Measurements from ENCODE around the gene CCL19. TPM values are rescaled to one million over a fixed set of nuclear protein-coding genes. Genes with fewer than 3 reads are reported as not detected.

Gene CCL19
- polyA plus RNA-seq, 5 donors, result 0.51 to 0.74 (median 0.67) TPM; not detected in 2

DNA sequence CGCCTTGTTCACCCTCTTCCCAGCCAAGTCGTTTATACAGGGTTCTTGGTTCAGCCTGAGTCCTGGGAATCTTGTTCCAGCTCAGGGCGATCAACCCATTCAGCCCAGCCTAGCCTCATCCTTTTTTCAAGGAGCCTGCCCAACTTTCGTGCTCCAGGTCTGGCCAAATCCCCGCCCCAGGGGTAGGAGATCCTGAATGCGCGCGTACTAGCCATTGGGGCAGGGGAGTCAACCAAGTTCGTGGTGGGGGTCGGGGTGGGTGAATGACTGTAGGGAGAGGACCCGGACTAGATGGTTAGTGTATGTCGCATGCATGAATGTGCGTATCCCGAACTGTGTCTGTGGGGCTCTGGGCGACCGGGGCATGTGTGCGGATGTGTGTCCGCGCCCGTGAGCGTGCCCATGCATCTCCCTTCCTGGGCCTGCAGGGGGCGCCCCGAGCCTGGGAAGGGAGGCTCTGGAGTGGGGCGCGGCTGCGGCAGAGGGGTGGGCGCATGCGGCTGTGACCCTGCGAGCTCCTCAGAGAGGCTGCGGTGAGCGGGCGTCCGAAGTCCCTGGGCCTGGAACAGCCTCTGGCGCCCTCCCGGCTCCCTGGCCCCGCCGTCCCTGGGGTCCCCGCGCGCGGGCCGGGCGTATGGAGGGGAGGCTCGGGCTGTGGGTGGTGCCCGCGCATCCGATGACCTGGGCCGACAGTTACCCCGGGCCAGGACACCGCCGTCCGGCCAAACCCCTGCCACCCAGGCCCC is 10.1 kb upstream of the CCL19 start:
- peak; percentile 59 to 60 for DNase-seq

DNA sequence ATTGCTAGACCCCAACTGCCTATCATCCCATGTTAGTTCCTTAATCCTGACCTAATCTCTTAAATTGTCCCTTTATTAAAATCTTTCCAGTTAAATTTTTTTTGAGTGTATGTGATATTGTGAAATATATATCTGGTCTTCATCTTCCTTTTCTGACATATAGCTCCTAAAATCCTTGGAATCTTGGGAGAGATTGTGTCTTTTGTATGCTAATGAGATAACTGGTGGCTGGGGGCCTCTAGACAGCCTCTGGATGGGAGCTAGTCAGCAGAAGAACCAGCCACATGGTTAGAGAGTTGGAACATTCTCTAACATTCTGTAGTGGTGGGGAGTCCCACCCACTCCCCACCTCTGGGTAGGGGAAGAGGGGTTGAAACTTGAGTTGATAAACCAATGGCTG is 3.7 kb upstream of the CCL19 start:
- no peak for DNase-seq

DNA sequence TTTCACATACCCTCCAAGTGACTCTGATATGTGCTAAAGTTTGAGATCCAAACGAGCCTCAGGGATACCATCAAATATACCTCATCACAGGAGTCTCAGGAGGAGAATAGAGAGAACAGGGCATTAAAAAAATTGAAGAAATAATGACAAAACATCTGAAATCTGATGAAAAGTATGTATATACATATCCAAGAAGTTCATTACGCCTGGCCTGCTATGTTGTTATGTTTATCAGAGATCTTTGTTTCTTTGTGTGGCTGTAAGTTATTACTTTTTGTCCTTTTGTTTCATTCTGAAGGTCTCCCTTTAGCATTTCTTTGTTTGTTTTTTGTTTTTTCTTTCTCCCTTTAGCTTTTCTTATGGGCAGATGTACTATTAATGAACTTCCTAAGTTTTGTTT is 2.5 kb upstream of the CCL19 start:
- no peak for DNase-seq

DNA sequence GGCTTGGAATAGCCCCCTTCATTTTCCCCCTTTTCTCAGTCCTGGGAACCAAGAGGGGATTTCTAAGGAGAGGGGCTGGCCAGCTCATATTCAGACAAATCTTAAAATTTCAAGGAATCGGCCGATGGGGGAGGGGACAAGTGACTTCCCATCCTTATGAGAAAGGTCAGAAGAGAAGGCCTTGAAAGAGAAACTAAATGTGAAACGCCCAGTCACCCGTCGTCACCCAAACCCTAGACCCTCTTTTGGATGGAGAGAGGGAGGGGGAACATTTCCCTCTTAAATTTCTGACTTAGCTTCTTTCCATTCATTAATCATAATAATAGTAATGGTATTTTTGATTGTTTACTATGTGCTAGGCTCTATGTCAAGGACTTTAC is 850 bp upstream of the CCL19 start:
- DNase-seq, result no peak

DNA sequence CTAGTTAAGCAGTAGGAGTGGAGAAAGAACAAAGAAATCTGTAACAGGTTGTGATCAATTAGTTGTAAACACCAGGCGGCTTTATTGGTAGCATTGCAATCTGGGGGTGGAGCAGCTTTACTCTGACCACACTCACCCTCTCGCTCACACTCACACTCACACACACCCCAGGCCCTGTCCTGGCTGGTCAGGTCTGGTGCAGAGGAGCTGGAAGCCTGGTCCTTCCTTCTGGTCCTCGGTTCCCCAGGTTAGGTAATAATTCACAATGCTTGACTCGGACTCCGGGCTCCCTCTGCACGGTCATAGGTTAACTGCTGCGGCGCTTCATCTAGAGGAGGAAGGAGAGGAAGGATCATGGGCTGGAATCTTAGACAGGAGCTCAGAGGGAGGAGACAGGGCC is 1.6 kb downstream of the CCL19 start:
- DNase-seq, result no peak

DNA sequence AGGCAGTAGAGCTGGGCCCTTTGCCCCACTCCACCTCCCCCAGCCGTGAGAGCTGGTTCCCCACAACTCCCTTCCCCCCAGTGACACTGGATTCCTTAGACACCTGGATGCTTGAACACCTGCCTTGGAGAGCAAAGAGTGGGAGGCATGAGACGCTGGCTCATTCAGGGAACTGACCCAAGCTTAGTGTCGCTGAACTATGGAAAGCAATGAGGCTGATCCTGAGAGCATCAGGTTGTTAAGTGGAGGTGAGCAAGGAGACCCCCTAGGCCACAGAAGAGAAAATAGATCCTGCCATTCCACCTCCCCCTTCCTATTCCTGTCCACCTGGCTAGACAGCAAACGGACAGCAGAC is 2.0 kb downstream of the CCL19 start:
- DNase-seq, result no peak

DNA sequence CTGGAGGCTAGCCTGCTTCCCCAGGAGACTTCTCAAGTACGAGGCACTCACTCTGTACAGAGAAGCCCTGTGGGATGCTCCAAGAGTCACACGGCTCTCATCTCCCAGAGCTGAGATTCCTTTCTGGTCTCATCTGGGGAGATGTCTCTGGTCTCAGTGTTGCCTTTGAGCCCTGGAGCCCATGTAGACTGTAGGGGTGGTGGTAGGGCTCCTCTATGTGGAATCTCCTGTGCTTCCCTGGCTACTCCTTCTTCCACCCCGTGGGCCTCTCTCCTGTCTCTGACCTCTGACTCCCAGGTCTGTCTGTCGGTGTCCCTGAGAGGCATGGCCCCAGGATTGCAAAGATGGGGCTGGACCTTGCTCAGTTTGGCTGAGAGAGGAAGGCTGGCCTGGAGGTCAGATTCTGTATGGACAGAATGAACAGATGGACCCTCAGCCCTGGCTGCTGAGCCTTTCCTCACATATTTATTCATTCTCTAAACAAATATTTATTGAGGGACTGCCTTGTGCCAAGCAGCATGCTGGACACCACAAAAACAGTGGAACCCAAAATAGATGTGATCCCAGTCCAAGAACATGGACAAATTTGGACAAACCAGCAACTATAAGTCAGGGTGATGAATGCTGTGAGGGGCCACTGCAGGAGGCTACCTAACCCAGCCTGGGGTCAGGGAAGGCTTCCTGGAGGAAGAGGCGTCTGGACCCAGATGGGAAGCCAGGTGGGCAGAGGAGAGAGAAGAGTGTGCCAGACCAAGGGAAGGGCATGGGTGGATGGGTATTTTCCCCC is 2.6 kb downstream of the CCL19 start:
- DNase-seq, result no peak

DNA sequence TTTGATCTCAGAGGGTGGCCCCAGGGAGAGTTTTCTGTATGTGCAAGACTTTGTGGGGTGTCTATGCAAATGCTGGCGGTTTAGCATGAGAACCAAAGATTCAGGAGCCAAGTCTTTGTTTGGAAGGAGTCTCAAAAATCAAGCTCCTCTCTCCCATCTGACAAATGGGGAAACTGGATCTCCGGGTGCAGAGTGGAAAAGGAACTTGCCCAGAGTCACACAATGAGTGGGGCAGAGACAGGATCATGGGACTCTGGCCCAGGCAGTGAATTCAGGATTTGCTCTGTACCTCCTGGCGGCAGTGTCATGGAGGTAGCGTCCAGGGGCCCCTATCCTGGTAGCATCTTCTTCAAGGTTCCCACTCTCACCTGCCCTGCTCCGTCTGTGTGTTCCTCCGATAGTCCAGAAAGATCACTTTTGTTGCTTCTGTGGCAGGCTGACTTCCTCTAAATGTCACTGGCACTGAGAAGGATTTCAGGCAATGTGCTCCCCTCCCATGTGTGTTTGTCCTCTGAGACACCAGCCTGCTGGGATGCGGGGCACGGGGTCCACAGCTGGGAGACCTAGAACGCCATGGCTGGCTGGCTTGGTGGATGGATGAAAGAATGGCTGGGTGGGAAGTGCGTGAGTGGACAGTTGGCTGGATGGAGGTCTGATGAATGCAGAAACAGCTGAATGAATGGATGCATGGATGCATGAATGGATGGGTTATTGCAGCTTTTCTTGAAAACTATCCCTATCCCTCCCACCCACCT is 3.6 kb downstream of the CCL19 start:
- no peak for DNase-seq

DNA sequence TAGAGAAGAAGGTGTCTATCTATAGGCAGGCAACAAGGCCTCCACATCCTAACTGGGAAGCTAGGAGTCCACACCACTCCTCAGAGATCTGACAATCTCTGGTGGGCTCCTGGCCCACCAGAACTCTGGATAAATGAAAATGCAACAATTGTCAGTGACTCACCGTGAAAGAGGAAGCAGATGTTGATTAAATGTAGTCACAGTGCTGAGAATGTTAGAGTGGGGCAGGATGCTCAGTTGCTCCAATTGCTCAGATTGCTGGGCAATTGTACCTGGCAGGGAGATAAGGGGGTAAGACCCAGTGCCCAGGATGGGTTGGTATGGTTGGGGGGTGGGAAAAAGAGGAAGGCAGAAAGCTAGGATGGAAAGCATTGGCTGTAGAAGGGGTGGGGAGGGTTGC is 4.3 kb downstream of the CCL19 start:
- no peak for DNase-seq

DNA sequence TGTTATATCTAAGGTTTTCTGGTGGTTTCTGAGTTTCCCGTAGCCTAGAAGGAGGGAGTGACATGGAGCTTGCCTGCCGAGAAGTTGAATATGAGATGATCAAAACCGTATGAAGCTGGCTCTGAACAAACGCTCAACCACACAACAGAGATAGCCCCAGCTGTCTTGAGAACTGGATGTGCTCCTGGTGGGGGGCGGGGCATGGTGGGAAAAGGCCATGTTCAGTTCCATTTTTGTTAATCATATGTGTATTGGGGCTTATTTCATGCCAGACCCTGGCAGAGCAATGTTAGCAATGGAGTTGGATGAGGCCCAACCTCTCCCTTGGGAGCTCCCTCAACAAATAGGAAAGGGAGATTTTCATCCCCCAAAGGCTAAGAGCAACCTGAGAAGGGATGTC is 4.8 kb downstream of the CCL19 start:
- no peak for DNase-seq

DNA sequence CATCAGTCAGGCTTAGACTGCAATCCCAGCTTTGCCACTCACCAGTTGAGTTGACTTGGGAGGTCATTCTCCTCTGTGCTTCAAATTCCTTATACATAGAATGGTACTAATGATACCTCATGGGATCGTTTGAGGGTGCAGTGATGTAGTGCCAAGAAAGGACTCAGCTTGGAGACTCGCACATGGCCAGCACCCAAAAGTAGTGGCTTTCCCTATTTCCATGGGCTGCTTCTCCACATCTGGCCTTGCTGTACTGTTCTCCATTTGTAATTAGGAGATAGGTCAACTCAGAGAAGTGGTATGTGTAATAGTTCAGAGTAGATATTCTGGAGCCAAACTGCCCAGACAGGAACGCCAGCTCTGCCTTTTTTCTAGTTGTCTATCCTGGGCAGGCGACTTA is 5.5 kb downstream of the CCL19 start:
- DNase-seq, result no peak

DNA sequence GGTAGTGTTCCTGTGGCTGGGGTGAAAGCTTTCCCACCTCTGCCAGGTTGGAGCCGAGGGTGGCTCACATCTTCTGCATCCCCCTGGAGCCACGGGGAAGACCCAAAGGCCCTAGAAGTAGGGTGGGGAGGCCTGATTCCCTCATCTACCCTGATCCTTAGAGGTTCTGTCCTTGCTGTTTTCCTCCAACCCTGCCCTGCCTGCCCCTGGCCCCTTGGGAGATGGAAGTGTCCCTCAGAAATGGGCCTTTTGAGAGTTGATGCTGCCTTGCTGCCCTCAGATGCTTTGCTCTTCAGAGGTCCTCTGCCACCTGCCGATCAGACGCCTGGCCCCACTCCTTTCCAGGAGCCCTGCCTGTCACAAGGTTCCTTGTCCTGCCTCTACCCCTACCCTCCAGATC is 6.3 kb downstream of the CCL19 start:
- no peak for DNase-seq

DNA sequence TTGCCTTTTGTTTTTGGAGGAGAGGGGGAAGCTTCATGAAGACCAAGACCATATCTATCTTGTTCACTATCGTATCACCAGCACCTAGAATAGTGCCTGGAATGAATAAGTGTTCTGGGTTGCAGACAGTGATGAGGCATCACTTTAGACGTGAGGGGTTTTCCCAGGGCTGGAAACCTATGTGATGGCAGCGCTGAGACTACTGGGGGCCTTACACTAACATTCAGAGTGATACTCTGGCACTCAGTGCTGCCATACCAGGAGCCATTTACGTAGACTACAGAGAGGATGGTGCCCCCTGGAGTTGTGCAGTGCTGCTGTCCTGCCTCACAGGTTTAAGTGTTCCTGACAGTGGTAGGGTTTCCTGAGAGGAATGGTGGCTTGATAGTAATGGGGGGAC is 6.9 kb downstream of the CCL19 start:
- no peak for DNase-seq

DNA sequence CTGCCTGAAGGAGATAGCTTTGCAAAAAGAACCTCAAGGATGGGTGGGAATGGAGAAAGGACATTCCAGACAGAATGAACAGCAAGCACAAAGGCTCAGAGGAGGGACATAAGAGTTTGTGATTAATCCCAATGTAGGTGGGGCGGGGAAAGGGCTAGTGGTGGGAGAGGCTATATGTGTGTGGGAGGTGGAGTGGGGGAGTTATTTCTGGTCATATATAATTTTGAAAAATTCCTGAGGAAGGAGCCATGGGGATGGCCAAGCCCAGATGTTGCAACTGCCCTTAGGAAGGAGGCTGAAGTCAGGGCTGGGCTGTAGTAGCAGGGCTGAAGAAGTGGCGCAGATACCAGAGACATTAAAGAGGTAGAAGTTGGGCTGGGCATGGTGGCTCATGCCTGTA is 15.2 kb downstream of the CCL19 start:
- DNase-seq, result no peak

DNA sequence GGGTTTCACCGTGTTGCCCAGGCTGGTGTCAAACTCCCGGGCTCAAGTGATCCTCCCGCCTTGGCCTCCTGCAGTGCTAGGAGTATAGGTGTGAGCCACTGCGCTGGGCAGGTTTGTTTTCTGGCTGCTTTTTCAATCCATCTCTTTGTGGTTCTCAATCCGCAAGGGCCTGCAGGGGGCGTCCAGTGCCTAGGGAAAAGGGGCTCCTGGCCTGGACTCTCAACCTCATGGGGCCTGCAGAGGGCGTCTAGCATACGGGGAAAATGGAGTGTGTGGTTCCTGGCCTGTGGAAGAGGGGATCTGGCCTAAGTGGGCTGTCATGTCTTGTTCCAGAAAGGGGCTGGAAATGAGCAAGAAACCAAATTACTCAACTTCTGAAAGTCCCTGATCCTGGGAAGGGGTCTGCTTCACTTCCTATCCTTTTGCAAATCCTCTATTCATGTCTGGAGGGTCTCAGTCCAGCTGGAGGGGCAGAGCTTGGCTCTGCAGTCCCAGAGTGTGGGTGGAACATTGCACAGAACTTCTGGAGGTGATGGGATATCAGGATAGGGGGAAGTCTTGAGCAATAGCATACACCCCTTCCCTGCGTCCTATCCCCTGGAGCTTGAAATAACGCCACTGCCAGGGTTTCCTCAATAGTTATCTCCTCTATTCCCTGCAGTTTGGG is 15.9 kb downstream of the CCL19 start:
- peak; percentile 31 to 33 for DNase-seq

DNA sequence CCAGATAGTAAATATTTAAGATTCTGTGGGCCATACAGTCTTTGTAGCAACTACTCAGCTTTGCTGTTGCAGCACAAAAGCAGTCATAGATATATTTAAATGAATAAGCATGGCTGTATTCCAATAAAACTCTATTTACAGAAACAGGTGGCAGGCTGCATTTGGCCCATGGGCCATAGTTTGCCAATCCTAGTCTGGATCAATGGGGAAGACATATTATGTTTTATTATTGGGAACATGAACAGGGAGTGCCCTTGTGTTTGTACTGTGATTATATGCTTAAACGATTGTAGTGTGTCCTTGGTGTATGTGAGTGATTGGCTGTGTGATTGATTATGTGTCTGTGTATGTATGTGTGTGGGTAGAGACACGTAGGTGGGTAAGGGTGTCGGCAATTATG is 16.6 kb downstream of the CCL19 start:
- no peak for DNase-seq

DNA sequence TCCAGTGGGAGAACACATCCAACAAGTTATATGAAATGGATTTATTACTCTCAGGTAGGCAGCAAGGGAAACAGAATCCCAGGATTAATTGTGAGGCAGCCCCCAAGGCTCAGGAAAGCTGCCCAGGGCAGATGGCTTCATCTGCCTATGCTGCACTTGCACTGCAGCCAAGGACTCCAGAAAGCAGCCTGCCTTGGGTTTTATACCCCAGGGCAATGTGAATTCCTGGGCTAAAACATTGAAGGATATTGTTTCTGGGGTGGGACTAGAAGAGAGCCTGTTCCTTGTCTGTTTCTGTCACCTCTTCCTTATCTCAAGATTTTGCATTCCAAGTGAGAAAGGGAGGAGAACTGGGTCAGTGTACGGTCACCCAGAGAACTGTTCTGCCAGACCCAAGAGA is 19.8 kb downstream of the CCL19 start:
- no peak for DNase-seq

DNA sequence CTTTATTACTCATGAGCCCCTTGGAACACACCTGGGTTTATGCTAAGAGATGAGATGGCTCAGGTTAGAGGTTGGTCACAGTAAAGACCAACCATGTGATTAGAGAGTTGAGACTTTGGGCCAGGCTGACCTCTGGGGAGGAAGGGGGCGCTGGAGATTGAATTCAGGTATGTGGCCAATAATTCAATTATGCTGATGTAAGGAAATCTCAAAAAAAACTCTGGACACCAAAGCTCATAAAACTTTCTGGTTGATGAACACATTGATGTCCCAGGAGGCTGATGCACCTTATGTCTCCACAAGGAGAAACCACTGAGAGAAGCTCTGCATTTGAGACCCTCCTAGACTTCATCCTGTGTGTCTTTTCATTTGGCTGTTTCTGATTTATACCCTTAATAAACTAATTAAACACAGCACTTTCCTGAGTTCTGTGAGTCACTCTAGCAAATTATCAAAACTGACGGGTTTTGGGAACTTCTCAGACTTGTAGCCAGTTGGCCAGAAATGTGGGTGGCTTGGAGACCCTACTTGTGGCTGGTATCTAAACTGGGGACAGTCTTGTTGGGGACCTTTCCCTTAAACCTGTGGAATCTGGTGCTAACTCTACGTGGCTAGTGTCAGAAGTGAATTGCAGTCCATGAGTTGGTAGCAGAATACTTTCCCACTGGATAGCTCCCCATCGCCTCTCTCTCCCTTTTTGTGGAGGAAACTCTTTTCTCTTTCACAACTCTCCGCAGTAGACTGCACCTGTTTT is 21.1 kb downstream of the CCL19 start:
- no peak for DNase-seq

DNA sequence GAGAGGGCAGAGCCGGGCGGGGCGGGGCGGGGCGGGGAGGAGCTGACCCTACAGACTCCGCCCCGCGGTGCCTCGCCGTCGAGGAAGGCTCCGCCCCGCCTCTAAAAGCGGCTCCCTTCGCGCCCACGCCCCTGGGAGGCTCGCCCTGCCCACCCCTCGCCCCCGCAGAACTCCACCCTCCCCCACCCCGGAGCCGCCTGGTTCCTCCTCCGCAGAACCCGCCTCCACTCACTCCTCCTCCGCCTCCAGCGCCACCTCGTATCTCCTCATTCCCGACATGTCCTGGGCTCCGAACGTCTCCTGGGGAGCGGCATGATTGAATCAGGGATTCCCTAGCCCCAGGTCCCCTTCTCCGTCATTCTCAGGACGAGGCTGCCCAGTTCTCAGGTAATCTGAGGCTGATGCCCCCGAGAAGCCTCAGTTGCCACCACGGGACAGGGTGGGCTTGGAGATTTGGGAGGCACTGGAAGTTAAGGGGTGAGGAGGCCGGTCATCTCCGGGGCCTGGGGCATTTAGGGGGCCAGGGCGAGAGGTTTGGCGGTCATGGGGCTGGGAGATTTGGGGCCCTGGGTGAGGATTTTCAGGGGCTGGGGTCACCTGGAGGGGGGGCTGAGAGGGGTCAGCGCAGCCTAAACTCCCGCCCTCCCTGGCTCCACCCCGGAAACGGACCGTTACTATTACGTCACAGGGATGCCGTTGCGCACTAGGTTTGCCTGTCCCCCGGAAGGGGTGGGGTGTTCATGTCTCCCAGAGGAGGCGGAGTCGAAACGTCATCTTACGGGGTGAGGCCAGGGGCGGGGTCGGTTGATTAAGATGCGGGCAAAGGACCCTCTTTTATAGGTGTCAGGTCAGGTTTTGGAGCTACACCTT is 25.5 kb downstream of the CCL19 start:
- DNase-seq, result peak; percentile 92 to 95

DNA sequence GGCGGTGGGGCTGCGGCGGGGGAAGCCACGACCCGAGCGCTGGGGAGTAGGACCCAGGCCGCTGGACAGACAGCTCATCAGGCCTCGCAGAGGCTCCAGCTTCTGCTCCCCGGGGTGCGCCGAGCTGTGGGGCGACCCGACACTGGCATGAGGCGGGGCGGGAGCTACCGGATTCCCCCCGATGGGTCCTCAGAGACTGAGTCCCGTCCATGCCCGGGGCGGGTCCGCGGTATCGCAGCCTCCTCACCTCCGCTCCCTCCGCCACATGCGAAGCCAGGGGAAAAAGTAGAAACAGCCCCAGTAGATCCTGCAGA is 26.1 kb downstream of the CCL19 start:
- DNase-seq, result no peak
